Colonic mucosa (tissue), 4 donors: ENCODE measurements around the gene EGR4. TPM values are rescaled to one million over a fixed set of nuclear protein-coding genes. Genes with fewer than 3 reads are reported as not detected.

ENCODE experiments used
- DNase-seq: peaks from one replicate; pipeline ENCODE4 v3.0.0-alpha.2; 2020
- H3K27ac ChIP-seq: fragments of 200-600 bp; one replicate; pipeline ENCODE4 v1.8.0; 2021
- H3K27me3 ChIP-seq: fragments of 200-600 bp; one replicate; pipeline ENCODE4 v1.8.0; 2021
- H3K36me3 ChIP-seq: fragments of 200-600 bp; one replicate; pipeline ENCODE4 v1.8.0; 2021
- H3K4me1 ChIP-seq: fragments of 200-600 bp; one replicate; pipeline ENCODE4 v1.8.0; 2021; ENCODE audit warnings: mild to moderate bottlenecking
- H3K4me3 ChIP-seq: fragments of 200-600 bp; one replicate; pipeline ENCODE4 v1.8.0; 2021
- H3K9ac ChIP-seq, 2 donors: one replicate each; pipeline ENCODE4 v1.7.0; 2013; ENCODE audit warnings: control low read depth in 2 of 2, low read depth in 2 of 2, low read length in 2 of 2
- H3K9me3 ChIP-seq: fragments of 200-600 bp; one replicate; pipeline ENCODE4 v1.8.0; 2021
- intact Hi-C: fragments of 100-400 bp; cut with DNase I; formaldehyde crosslinking; loops from one replicate; pipeline ENCODE4 v1.14.1; 2022
- total RNA-seq, 2 donors: library from RNA; stranded (reverse); fragmentation: NEBNext Ultra II Directional in 1 of 2; extraction: Animal tissue kit (Norgen Biotek cat#: 25700) in 1 of 2; gene quantifications; one replicate each; pipeline ENCODE4 v1.2.1, GENCODE V29; 2021
- TF ChIP-seq, protein P1 (sequence below): fragments of 200-600 bp; IDR thresholded peaks from one replicate; pipeline ENCODE4 v1.8.0; 2022; ENCODE audit warnings: antibody characterized with exemption, mild to moderate bottlenecking
- donor health status: healthy.
- donor health status: DM: no; HTN: no; CAD: no.
- donor health status: DM: no; HTN: no; CAD: no.

EGR4 gene
- total RNA-seq, 2 donors from 2014 or later: not detected

DNA sequence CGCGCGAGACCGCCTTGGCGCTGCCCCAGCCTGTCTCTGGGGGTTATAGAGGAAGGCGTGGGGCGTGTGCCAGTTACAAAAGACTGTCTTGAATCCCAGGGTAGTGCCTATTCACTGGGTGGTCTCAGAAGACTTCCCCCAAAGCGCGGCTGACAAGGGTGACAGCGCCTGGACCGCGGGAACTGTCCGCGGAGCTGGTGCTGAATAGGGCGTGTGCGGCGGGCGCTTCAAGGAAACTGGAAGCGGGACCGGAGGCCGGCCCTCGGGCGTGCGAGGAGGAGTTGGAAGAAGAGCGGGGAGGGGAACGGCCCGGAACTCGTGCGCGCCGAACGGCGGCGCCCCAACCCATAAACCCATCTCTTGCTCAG lies 2.3 kb downstream of the EGR4 start:
- Histone ChIP-seq H3K4me1 (peaks cover 6% of the 10 kb centered on the region), H3K9me3 (no peaks in the 10 kb centered on the region), H3K36me3 (no peaks in the 10 kb centered on the region), H3K27me3 (peaks cover 63% of the 10 kb centered on the region), H3K27ac (no peak overlapping the region), H3K4me3 (peak overlapping the region; percentile 8), H3K9ac (no peak overlapping the region)
- intact Hi-C loops: no loop called here
- peak; percentile 60 for DNase-seq
- TF ChIP-seq, protein P1, sequence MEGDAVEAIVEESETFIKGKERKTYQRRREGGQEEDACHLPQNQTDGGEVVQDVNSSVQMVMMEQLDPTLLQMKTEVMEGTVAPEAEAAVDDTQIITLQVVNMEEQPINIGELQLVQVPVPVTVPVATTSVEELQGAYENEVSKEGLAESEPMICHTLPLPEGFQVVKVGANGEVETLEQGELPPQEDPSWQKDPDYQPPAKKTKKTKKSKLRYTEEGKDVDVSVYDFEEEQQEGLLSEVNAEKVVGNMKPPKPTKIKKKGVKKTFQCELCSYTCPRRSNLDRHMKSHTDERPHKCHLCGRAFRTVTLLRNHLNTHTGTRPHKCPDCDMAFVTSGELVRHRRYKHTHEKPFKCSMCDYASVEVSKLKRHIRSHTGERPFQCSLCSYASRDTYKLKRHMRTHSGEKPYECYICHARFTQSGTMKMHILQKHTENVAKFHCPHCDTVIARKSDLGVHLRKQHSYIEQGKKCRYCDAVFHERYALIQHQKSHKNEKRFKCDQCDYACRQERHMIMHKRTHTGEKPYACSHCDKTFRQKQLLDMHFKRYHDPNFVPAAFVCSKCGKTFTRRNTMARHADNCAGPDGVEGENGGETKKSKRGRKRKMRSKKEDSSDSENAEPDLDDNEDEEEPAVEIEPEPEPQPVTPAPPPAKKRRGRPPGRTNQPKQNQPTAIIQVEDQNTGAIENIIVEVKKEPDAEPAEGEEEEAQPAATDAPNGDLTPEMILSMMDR: no peak

DNA sequence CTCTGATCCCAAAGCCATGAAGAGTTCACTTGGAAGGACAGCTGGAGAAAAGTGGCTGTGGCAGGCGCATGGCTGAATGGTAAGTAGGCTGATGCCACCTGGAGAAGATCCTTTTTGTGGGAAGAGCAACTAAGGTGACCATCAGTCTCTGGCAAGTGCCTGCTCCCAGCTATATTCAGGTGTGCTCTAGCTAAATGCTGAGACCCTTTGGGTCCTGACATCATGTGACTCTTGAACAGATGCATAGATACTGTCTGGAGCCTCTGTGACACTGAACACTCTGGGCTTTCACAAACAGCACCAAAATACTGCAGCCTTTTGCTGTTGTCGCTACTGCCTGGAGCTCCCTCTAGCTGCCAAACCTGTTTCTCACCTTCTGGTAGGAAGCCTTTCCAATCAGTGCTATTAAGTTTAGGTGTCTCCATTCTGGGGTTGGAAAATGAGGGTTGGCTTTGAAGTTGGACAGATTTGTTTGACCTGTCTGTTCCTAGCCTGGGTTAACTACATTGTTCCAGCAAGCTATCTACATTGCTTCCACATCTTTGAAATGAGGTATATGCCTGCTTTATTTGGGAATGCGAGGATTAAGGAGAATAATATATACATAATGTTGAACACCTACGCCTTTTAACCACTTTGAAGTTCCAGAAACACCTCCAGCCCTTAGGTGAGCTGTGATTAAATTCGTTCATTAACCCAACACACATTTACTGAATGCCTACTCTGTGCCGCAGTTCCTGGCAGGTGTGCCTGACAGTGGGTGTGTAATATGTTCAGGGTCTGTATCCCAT lies 3.1 kb downstream of the EGR4 start:
- peak; percentile 30 for DNase-seq
- peaks cover 55% of the 10 kb centered on the region for H3K27me3 ChIP-seq
- no peak overlapping the region for H3K9ac ChIP-seq
- TF ChIP-seq, protein P1: peak; percentile 40
- no peaks in the 10 kb centered on the region for H3K9me3 ChIP-seq
- H3K36me3 ChIP-seq: no peaks in the 10 kb centered on the region
- H3K4me1 ChIP-seq: peaks cover 6% of the 10 kb centered on the region
- intact Hi-C loops: no loop called here
- no peak overlapping the region for H3K27ac ChIP-seq
- no peak overlapping the region for H3K4me3 ChIP-seq

DNA sequence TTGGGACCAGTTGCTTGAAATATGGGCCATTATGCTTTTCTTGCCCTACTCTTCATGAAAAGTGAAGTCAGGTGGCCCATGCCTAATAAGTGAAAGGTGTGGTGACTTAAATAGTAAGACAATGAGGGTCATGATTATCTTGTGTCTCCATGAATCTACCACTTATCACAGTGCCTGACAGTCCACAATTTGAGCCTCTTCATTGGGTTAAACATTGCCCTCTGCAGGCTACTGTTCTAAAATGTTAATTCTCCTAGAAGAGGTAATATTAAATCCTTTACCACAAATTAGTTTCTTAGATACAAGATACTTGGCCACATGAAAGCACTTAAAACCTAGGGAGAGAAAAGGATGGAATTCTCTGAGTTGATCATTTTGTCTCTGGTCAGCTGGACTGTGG lies 4.0 kb downstream of the EGR4 start:
- Histone ChIP-seq H3K27me3 (peaks cover 46% of the 10 kb centered on the region), H3K9me3 (no peaks in the 10 kb centered on the region), H3K36me3 (no peaks in the 10 kb centered on the region), H3K9ac (no peak overlapping the region), H3K4me3 (no peak overlapping the region), H3K27ac (no peak overlapping the region), H3K4me1 (peaks cover 6% of the 10 kb centered on the region)
- TF ChIP-seq, protein P1: no peak
- intact Hi-C loops: no loop called here
- no peak for DNase-seq

DNA sequence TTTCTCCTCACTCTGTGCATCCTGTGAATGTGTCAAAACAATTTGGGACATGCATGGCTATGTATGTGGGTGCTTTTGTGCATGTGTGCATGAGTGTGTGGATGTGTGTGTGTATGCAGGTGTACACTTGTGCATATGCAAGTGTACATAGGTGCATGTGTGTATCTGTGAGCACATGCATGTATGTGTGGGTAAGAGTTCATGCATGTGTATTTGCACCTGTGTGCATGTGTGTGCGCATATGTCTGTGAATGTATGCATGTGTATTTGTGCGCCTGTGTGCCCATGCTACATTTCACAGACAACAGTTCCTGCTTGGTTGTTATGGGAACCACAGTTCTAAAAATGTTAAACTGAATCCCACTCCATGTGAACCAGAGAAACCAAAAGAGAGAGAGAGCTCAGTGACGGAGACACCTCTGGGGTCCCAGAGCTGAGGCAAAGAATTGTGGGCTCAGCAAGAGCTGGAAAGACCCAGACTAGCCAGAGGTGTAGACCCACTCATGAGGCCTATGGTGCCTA lies 7.2 kb downstream of the EGR4 start:
- no peak overlapping the region for H3K9ac ChIP-seq
- H3K27me3 ChIP-seq: peaks cover 15% of the 10 kb centered on the region
- H3K4me1 ChIP-seq: peaks cover under 1% of the 10 kb centered on the region
- H3K9me3 ChIP-seq: no peaks in the 10 kb centered on the region
- no peak overlapping the region for H3K27ac ChIP-seq
- no peak for DNase-seq
- intact Hi-C loops: no loop called here
- no peak overlapping the region for H3K4me3 ChIP-seq
- TF ChIP-seq, protein P1: no peak
- H3K36me3 ChIP-seq: no peaks in the 10 kb centered on the region

DNA sequence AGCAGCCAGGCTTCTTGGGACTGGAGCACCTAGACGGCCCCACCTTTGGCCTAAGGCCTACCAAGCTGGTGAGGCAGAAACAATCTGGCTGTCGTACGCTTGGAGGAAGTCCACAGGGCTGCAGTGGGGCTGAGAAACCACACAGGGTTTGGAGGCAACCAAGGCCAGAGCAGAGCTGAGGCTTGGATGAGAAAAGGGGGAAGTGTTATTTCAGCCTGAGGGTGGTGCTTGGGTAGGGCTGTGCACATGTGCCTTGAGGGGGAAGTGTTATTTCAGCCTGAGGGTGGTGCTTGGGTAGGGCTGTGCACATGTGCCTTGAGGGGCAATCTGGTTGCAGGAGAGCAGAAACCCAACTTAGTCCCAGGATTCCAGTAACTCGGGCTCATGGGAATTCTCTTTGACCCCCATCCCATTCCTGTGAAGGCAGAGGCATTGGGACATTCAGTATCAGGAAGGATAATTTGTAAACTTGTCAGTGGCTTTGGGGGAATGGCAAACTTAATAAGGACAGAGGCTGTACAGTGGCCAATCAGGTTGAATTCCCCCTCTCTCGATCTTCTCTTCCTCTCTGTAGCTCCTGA lies 8.1 kb downstream of the EGR4 start:
- DNase-seq: no peak
- TF ChIP-seq, protein P1: no peak
- Histone ChIP-seq H3K27me3 (peaks cover 5% of the 10 kb centered on the region), H3K9me3 (no peaks in the 10 kb centered on the region), H3K36me3 (no peaks in the 10 kb centered on the region), H3K27ac (no peak overlapping the region), H3K4me3 (peak overlapping the region; percentile 68), H3K4me1 (no peaks in the 10 kb centered on the region), H3K9ac (peak overlapping the region in 1 of 2 donors; percentile 16)
- intact Hi-C loops: no loop called here
